GM12878 (cell line): ENCODE data around the gene CBR4. TPM values are rescaled to one million over a fixed set of nuclear protein-coding genes. Genes with fewer than 3 reads are reported as not detected.
A peak's percentile ranks its signal among the peaks of the same experiment; 100 is the strongest.

Source experiments
- ATAC-seq: fragments of 200-7000 bp; cut with Tn5 transposase; 3 replicates; pipeline ENCODE4 v1.9.1; 2020; ENCODE audit warnings: mild to moderate bottlenecking, moderate library complexity
- BruUV-seq: library from RNA; stranded (reverse); fragments of 400-500 nt; replicated peaks from 2 replicates; lab custom pipeline; 2021; lab: Mats Ljungman, UMichigan
- CTCF ChIA-PET: fragments of 300-600 bp; sonication (Branson Sonifier 250); formaldehyde crosslinking; extraction: SDS; loops from one replicate; lab custom pipeline; 2021; ENCODE audit warnings: inconsistent platforms; lab: Yijun Ruan, JAX
- POLR2A ChIA-PET: fragments of 350-600 bp; formaldehyde crosslinking; extraction: SDS; loops from one replicate; lab custom pipeline; 2021; ENCODE audit warnings: inconsistent platforms; lab: Charles Lee
- RAD21 ChIA-PET: fragments of 300-600 bp; sonication (Branson Sonifier 250); formaldehyde crosslinking; loops from one replicate; lab custom pipeline; 2023; ENCODE audit warnings: antibody characterized with exemption; ENCODE audit not compliant: unreplicated experiment; lab: Charles Lee
- SMC1A ChIA-PET: fragments of 300-600 bp; sonication (Branson Sonifier 250); formaldehyde crosslinking; loops from one replicate; lab custom pipeline; 2023; ENCODE audit not compliant: unreplicated experiment, uncharacterized antibody; lab: Charles Lee
- DNase-seq: peaks from one replicate; pipeline ENCODE4 v3.0.0-alpha.2; 2011; ENCODE audit warnings: low read depth, low spot score
- FAIRE-seq: peaks from 3 replicates; lab custom pipeline; 2011; peaks lifted over from hg19 to GRCh38; lab: Jason Lieb, UNC
- H2AFZ ChIP-seq: 2 replicates; pipeline ENCODE4 v1.6.0; 2011; ENCODE audit warnings: low read depth, low read length, control low read depth; ENCODE audit not compliant: control insufficient read depth
- H3K27ac ChIP-seq: 2 replicates; pipeline ENCODE4 v1.5.1; 2011; ENCODE audit warnings: control low read depth; ENCODE audit not compliant: control insufficient read depth, insufficient read depth
- H3K27me3 ChIP-seq, 2 experiments: replicated peaks in 1 of 2; 2 replicates each; pipeline versions ENCODE4 v1.6.0 to v1.6.1; 2011; ENCODE audit warnings: low read length in 1 of 2; ENCODE audit not compliant: control insufficient read depth in 2 of 2, insufficient read depth in 2 of 2
- H3K36me3 ChIP-seq, 2 experiments: 2 replicates each; pipeline ENCODE4 v1.5.1; 2011; ENCODE audit warnings: low read length in 1 of 2; ENCODE audit not compliant: control insufficient read depth in 2 of 2, insufficient read depth in 2 of 2
- H3K4me1 ChIP-seq: 2 replicates; pipeline ENCODE4 v1.6.1; 2011; ENCODE audit warnings: mild to moderate bottlenecking, low read length, moderate library complexity, mixed read lengths; ENCODE audit not compliant: control insufficient read depth, insufficient read depth
- H3K4me2 ChIP-seq: 2 replicates; pipeline ENCODE4 v1.6.0; 2011; ENCODE audit warnings: control low read depth; ENCODE audit not compliant: control insufficient read depth, insufficient read depth
- H3K4me3 ChIP-seq: fragments of 200-600 bp; sonication (generic); 2 replicates; pipeline ENCODE4 v1.5.1; 2016
- H3K79me2 ChIP-seq: 2 replicates; pipeline ENCODE4 v1.6.0; 2011; ENCODE audit warnings: low read length; ENCODE audit not compliant: control insufficient read depth, insufficient read depth
- H3K9ac ChIP-seq: 2 replicates; pipeline ENCODE4 v1.8.0; 2011; ENCODE audit warnings: low read length, control low read depth, mixed read lengths; ENCODE audit not compliant: control insufficient read depth, insufficient read depth
- H3K9me3 ChIP-seq: replicated peaks from 3 replicates; pipeline ENCODE4 v1.5.1; 2011; ENCODE audit warnings: mild to moderate bottlenecking, low read length; ENCODE audit not compliant: control insufficient read depth, insufficient read depth
- H4K20me1 ChIP-seq: 2 replicates; pipeline ENCODE4 v1.6.0; 2011; ENCODE audit not compliant: control insufficient read depth, insufficient read depth
- CHD2 ChIP-seq: IDR thresholded peaks from 2 replicates; pipeline ENCODE4 v1.6.1; 2011; ENCODE audit warnings: low read depth, low read length, improper control_type of control experiment, borderline replicate concordance
- PML ChIP-seq: IDR thresholded peaks from 2 replicates; pipeline ENCODE4 v1.6.1; 2012; ENCODE audit warnings: low read length, inconsistent platforms
- POLR2AphosphoS5 ChIP-seq: IDR thresholded peaks from 2 replicates; pipeline ENCODE4 v1.6.1; 2011; ENCODE audit warnings: mild to moderate bottlenecking, low read length, inconsistent platforms
- RAD21 ChIP-seq: IDR thresholded peaks from 2 replicates; pipeline ENCODE4 v1.6.1; 2011; ENCODE audit warnings: mild to moderate bottlenecking, low read depth, low read length, moderate library complexity; ENCODE audit not compliant: insufficient read depth
- SUPT20H ChIP-seq: IDR thresholded peaks from 2 replicates; pipeline ENCODE4 v1.6.1; 2011; ENCODE audit warnings: low read depth, mild to moderate bottlenecking, low read length, moderate library complexity, borderline replicate concordance; ENCODE audit not compliant: control insufficient read depth
- WRNIP1 ChIP-seq: IDR thresholded peaks from 2 replicates; pipeline ENCODE4 v1.6.1; 2011; ENCODE audit warnings: low read depth, low read length, improper control_type of control experiment, borderline replicate concordance
- WGBS: methylation state at CpG from one replicate; pipeline ENCODE4 v1.1.6; 2016; ENCODE audit warnings: low lambda C conversion rate; ENCODE audit not compliant: insufficient replicate concordance, insufficient coverage; ENCODE audit errors: missing lambda C conversion rate; 5-methylcytosine and 5-hydroxymethylcytosine counted together
- in situ Hi-C: fragments of 300-500 bp; cut with MboI; formaldehyde crosslinking; loops from 9 replicates; pipeline ENCODE4 v1.14.3; 2018; ENCODE audit warnings: mixed read lengths
- intact Hi-C: fragments of 100-400 bp; cut with micrococcal nuclease; formaldehyde crosslinking; loops from one replicate; pipeline ENCODE4 v1.14.2; 2022; ENCODE audit not compliant: unreplicated experiment
- polyA plus RNA-seq, 11 experiments: library from polyadenylated mRNA; depleted of rRNA in 4 of 11; unstranded in 6 of 11; stranded (reverse) in 5 of 11; fragments of >200 nt; fragmentation: Nextera tagmentation in 4 of 11; fragmentation: Illumina TruSeq in 1 of 11; extraction: Ambion mirVana in 4 of 11; extraction: Trizol in 1 of 11; gene quantifications; 1 replicate in 1 of 11; 2 replicates in 10 of 11; pipeline versions ENCODE4 v1.2.1 to v1.2.3, GENCODE V29; 2011 to 2016; ENCODE audit warnings: inconsistent platforms in 2 of 11, missing spikeins in 2 of 11, low read depth in 1 of 11
- total RNA-seq, 4 experiments: library from RNA; depleted of rRNA in 3 of 4; stranded (reverse); fragments of >200 nt in 3 of 4; fragmentation: Illumina TruSeq in 1 of 4; extraction: Trizol in 1 of 4; gene quantifications; 2 replicates each; pipeline versions ENCODE4 v1.2.1 to v1.2.3, GENCODE V29; 2013 to 2021
- TF ChIP-seq, protein P1 (sequence below): fragments of 450-650 bp; formaldehyde crosslinking; IDR thresholded peaks from 2 replicates; pipeline ENCODE4 v1.4.0; 2022; ENCODE audit warnings: mild to moderate bottlenecking, moderate library complexity
- TF ChIP-seq, protein P2 (sequence below): fragments of 150-350 bp; IDR thresholded peaks from 2 replicates; pipeline ENCODE4 v1.6.1; 2016; ENCODE audit warnings: low read depth, low read length

The CBR4 gene
- total and polyA plus RNA-seq, 10 of the 15 experiments (the other 5 are each of a cell fraction or from before 2014, with no cell fraction given): 17.3 to 38.8 (median 24.8) TPM

DNA sequence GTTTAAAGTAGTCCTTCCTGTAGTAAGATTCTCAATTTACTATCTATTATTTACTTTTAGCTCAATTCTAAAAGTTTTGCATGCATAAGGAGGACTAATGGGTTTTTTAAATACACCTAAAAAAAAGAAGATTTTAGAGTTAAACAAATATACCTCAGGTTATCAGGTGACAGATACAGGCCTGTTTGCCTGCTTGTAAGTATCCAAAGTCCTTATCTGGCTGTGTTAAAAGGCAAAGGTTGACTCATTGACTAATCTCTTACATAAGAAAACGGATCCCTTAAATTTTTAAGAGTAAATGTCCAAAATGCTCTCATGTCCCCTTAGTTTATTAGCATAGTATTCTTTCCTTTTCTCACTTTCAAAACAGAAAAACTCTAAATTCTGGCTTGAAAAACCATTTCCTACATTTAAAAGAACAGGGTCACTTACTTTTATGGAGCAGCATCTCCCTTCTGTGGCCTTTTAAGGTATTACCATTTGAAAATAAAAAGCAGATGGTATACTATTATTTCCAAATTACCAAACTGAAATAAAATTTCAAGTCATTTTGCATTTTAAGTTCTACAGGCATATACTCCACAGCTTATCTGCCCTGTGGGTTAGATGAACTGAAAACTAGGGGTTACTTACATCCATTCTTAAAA lies 4.5 kb downstream of the CBR4 start (continued):
- TF ChIP-seq, protein P1, sequence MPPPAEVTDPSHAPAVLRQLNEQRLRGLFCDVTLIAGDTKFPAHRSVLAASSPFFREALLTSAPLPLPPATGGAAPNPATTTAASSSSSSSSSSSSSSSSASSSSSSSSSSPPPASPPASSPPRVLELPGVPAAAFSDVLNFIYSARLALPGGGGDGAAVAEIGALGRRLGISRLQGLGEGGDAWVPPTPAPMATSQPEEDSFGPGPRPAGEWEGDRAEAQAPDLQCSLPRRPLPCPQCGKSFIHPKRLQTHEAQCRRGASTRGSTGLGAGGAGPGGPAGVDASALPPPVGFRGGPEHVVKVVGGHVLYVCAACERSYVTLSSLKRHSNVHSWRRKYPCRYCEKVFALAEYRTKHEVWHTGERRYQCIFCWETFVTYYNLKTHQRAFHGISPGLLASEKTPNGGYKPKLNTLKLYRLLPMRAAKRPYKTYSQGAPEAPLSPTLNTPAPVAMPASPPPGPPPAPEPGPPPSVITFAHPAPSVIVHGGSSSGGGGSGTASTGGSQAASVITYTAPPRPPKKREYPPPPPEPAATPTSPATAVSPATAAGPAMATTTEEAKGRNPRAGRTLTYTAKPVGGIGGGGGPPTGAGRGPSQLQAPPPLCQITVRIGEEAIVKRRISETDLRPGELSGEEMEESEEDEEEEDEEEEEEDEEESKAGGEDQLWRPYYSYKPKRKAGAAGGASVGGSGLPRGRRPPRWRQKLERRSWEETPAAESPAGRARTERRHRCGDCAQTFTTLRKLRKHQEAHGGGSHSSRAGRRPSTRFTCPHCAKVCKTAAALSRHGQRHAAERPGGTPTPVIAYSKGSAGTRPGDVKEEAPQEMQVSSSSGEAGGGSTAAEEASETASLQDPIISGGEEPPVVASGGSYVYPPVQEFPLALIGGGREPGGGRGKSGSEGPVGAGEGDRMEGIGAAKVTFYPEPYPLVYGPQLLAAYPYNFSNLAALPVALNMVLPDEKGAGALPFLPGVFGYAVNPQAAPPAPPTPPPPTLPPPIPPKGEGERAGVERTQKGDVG: no peak
- no peak for TF ChIP-seq PML
- no peak for TF ChIP-seq CHD2
- TF ChIP-seq RAD21: peak; percentile 58

DNA sequence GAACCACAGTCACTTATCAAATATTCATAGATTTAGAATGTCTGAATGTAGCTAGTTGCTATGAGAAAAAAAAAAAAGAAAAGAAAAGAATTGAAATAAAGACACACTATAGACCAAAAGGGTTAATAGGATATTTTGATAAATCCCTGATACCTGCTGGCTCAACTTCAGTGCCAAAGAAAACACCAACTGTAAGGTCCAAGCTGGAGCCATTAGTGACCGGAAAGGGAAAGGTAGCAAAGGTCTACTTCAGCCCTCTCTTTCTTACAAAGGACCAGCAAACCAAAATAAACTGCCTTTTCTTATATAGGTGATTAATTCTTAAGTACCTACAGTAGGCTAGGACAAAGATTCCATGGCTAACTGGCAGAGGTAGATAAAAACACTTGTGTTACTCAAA lies 9.7 kb downstream of the CBR4 start:
- intact Hi-C loops: loop anchor here (10.0 kb wide), 1 partner anchor 416 kb away; no protein-coding TSS in a partner anchor
- H3K4me2 ChIP-seq: no peak overlapping the region
- no peaks in the 10 kb centered on the region; the same call in 2 of the 3 replicates for H3K9me3 ChIP-seq
- no peak for DNase-seq
- H3K79me2 ChIP-seq: no peaks in the 10 kb centered on the region; the same call in none of the 2 replicates
- no peak overlapping the region for H2AFZ ChIP-seq
- CTCF ChIA-PET: interaction anchor here (0.6 to 6.0 kb wide), 10 partner anchors 9 to 486 kb away, joined by 3 to 47 read pairs (median 4); partner anchors contain the start of gene CBR4
- H3K36me3 ChIP-seq: peaks cover 1 to 23% of the 10 kb centered on the region in 2 experiments; a peak in 3 of 4 replicates
- H3K4me1 ChIP-seq: no peaks in the 10 kb centered on the region
- ATAC-seq: no peak
- no peak overlapping the region for H3K4me3 ChIP-seq
- BruUV-seq: no TSS peak
- H3K27ac ChIP-seq: no peak overlapping the region
- WGBS: 100% methylated on average over 1 of the region's 1 CpG
- no peaks in the 10 kb centered on the region for H3K27me3 ChIP-seq
- TF ChIP-seq POLR2AphosphoS5: no peak
- TF ChIP-seq, protein P2, sequence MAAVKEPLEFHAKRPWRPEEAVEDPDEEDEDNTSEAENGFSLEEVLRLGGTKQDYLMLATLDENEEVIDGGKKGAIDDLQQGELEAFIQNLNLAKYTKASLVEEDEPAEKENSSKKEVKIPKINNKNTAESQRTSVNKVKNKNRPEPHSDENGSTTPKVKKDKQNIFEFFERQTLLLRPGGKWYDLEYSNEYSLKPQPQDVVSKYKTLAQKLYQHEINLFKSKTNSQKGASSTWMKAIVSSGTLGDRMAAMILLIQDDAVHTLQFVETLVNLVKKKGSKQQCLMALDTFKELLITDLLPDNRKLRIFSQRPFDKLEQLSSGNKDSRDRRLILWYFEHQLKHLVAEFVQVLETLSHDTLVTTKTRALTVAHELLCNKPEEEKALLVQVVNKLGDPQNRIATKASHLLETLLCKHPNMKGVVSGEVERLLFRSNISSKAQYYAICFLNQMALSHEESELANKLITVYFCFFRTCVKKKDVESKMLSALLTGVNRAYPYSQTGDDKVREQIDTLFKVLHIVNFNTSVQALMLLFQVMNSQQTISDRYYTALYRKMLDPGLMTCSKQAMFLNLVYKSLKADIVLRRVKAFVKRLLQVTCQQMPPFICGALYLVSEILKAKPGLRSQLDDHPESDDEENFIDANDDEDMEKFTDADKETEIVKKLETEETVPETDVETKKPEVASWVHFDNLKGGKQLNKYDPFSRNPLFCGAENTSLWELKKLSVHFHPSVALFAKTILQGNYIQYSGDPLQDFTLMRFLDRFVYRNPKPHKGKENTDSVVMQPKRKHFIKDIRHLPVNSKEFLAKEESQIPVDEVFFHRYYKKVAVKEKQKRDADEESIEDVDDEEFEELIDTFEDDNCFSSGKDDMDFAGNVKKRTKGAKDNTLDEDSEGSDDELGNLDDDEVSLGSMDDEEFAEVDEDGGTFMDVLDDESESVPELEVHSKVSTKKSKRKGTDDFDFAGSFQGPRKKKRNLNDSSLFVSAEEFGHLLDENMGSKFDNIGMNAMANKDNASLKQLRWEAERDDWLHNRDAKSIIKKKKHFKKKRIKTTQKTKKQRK: no peak
- no peak for TF ChIP-seq SUPT20H
- TF ChIP-seq WRNIP1: no peak
- TF ChIP-seq RAD21: no peak
- RAD21 ChIA-PET: interaction anchor here (1.4 to 4.9 kb wide), 3 partner anchors 8 to 77 kb away, joined by 4 to 21 read pairs (median 9); partner anchors contain the start of gene CBR4
- no peak for FAIRE-seq
- SMC1A ChIA-PET: interaction anchor here (0.9 to 6.6 kb wide), 9 partner anchors 8 to 566 kb away, joined by 3 to 47 read pairs (median 4); partner anchors contain the start of gene CBR4
- H3K9ac ChIP-seq: no peak overlapping the region
- no peaks in the 10 kb centered on the region for H4K20me1 ChIP-seq
- POLR2A ChIA-PET: interaction anchor here (0.6 to 1.0 kb wide), 2 partner anchors 10 to 16 kb away, joined by 3 read pairs; partner anchors contain the start of gene CBR4
- in situ Hi-C loops: no loop called here
